Cardiac muscle cell (in vitro differentiated cells and primary cell): ENCODE results near the gene CHCHD6. TPM values are rescaled to one million over a fixed set of nuclear protein-coding genes. Genes with fewer than 3 reads are reported as not detected.

Experiments
- DNase-seq, 2 donors: peaks; one replicate each; pipeline versions ENCODE4 v3.0.0 to v3.0.0-alpha.2; 2010 to 2017; ENCODE audit warnings: low read depth in 1 of 2, low spot score in 1 of 2
- H3K27ac ChIP-seq: fragments of 200-600 bp; sonication (generic); 2 replicates; pipeline ENCODE4 v1.5.1; 2016
- H3K27me3 ChIP-seq: fragments of 200-600 bp; sonication (generic); 2 replicates; pipeline ENCODE4 v1.6.0; 2016; ENCODE audit warnings: control low read depth
- H3K36me3 ChIP-seq: fragments of 200-600 bp; sonication (generic); 2 replicates; pipeline ENCODE4 v1.5.1; 2016; ENCODE audit warnings: control low read depth
- H3K4me1 ChIP-seq: fragments of 200-600 bp; sonication (generic); 2 replicates; pipeline ENCODE4 v1.8.1; 2017; ENCODE audit warnings: low read depth, mild to moderate bottlenecking, mixed run types
- H3K4me3 ChIP-seq: fragments of 200-600 bp; sonication (generic); 2 replicates; pipeline ENCODE4 v1.5.1; 2016; ENCODE audit warnings: mild to moderate bottlenecking
- H3K9me3 ChIP-seq: fragments of 200-600 bp; sonication (generic); 2 replicates; pipeline ENCODE4 v1.5.1; 2017; ENCODE audit warnings: low read depth, mild to moderate bottlenecking, control low read depth
- polyA plus RNA-seq: library from polyadenylated mRNA; unstranded; fragments of >200 nt; fragmentation: Nextera tagmentation; extraction: Ambion mirVana; gene quantifications from 2 replicates; pipeline ENCODE4 v1.2.1, GENCODE V29; 2016
- total RNA-seq: library from RNA; depleted of rRNA; stranded (reverse); fragments of >200 nt; gene quantifications from 2 replicates; pipeline ENCODE4 v1.2.3, GENCODE V29; 2016
- TF ChIP-seq, protein P1 (sequence below): IDR thresholded peaks from 2 replicates; pipeline ENCODE4 v1.5.1; 2012; ENCODE audit warnings: low read depth, mild to moderate bottlenecking, low read length

CHCHD6 gene
- total and polyA plus RNA-seq, 2 experiments from 2014 or later = 76.0 to 102 TPM

- no peak for DNase-seq
- Histone ChIP-seq H3K9me3 (no peaks in the 10 kb centered on the region), H3K27ac (no peak overlapping the region), H3K4me3 (no peak overlapping the region), H3K27me3 (no peaks in the 10 kb centered on the region), H3K36me3 (no peaks in the 10 kb centered on the region), H3K4me1 (no peaks in the 10 kb centered on the region)
- TF ChIP-seq, protein P1, sequence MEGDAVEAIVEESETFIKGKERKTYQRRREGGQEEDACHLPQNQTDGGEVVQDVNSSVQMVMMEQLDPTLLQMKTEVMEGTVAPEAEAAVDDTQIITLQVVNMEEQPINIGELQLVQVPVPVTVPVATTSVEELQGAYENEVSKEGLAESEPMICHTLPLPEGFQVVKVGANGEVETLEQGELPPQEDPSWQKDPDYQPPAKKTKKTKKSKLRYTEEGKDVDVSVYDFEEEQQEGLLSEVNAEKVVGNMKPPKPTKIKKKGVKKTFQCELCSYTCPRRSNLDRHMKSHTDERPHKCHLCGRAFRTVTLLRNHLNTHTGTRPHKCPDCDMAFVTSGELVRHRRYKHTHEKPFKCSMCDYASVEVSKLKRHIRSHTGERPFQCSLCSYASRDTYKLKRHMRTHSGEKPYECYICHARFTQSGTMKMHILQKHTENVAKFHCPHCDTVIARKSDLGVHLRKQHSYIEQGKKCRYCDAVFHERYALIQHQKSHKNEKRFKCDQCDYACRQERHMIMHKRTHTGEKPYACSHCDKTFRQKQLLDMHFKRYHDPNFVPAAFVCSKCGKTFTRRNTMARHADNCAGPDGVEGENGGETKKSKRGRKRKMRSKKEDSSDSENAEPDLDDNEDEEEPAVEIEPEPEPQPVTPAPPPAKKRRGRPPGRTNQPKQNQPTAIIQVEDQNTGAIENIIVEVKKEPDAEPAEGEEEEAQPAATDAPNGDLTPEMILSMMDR = no peak
Observed at GRCh38 chr3:126721246-126721645, 17.2 kb downstream of the CHCHD6 start.

- Histone ChIP-seq H3K36me3 (no peaks in the 10 kb centered on the region), H3K27ac (no peak overlapping the region), H3K4me3 (no peak overlapping the region), H3K27me3 (no peaks in the 10 kb centered on the region), H3K9me3 (no peaks in the 10 kb centered on the region), H3K4me1 (no peaks in the 10 kb centered on the region)
- DNase-seq = no peak
- TF ChIP-seq, protein P1 = no peak
Observed at GRCh38 chr3:126723237-126723636, 19.2 kb downstream of the CHCHD6 start.

DNA sequence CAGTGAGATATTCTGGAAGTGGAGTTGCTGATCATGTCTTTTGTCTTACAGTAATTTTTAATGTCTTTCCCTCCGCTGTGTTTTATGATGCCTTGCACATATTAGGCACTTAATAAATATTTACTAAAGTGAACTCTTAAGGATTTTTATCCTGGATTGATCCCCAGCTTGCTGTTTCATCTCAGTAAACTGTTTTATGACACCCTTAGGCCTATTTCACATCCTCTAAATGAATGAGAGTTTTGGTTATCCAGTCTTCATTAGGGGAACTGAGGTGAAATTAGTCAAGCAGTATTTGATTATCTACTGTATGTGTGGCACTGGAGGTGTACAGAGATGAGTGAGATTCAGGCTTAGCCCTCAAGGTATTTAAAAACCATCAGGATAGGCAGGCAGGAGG is 19.8 kb downstream of the CHCHD6 start:
- TF ChIP-seq, protein P1 = no peak
- DNase-seq = no peak

DNA sequence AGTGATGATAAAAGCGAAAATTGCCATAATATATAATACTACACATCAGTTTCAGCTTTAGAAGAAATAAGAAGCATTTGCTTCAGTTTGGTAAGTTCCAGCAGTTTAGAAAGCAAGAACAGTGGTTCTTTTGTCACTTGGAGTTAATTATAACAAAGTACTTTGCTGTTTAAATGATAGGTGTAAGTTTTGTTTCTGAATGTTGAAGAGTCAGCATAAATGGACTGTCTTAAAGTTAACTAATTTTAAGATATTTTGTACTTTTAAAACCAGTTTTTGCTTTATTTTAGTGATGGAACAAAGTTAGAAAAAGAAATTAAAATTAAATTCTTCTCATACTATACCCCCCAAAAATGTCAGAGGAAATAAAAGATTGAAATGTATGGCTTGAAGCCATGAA is 24.6 kb downstream of the CHCHD6 start:
- Histone ChIP-seq H3K4me3 (no peak overlapping the region), H3K36me3 (no peaks in the 10 kb centered on the region), H3K9me3 (no peaks in the 10 kb centered on the region), H3K27me3 (no peaks in the 10 kb centered on the region), H3K27ac (no peak overlapping the region), H3K4me1 (no peaks in the 10 kb centered on the region)
- DNase-seq = no peak
- TF ChIP-seq, protein P1 = no peak

More for the DNA sequence above, 19.8 kb downstream of the CHCHD6 start:
- H3K4me1 ChIP-seq = no peaks in the 10 kb centered on the region
- H3K36me3 ChIP-seq = no peaks in the 10 kb centered on the region
- H3K4me3 ChIP-seq = no peak overlapping the region
- H3K9me3 ChIP-seq = no peaks in the 10 kb centered on the region
- no peak overlapping the region for H3K27ac ChIP-seq
- H3K27me3 ChIP-seq = no peaks in the 10 kb centered on the region

- no peak for DNase-seq
Observed at GRCh38 chr3:126730376-126730775, 26.3 kb downstream of the CHCHD6 start.

More at GRCh38 chr3:126730376-126730775, 26.3 kb downstream of the CHCHD6 start:
- TF ChIP-seq, protein P1 = no peak
- H3K36me3 ChIP-seq = no peaks in the 10 kb centered on the region
- H3K27ac ChIP-seq = no peak overlapping the region
- H3K27me3 ChIP-seq = no peaks in the 10 kb centered on the region
- no peak overlapping the region for H3K4me3 ChIP-seq
- no peaks in the 10 kb centered on the region for H3K4me1 ChIP-seq
- no peaks in the 10 kb centered on the region for H3K9me3 ChIP-seq
